K562 (cell line): ENCODE measurements around the gene DHX57. TPM values are rescaled to one million over a fixed set of nuclear protein-coding genes. Genes with fewer than 3 reads are reported as not detected.

ENCODE experiments used
- ATAC-seq: fragments of 200-7000 bp; cut with Tn5 transposase; 3 replicates; pipeline ENCODE4 v1.9.1; 2020; ENCODE audit warnings: moderate library complexity
- BruUV-seq: library from RNA; stranded (reverse); fragments of 400-500 nt; replicated peaks from 2 replicates; lab custom pipeline; 2021; lab: Mats Ljungman, UMichigan
- CTCF ChIA-PET: fragments of 300-600 bp; formaldehyde crosslinking; extraction: SDS; loops from one replicate; lab custom pipeline; 2021; ENCODE audit warnings: low intra/inter-chr PET ratio; lab: Yijun Ruan, JAX
- POLR2A ChIA-PET: fragments of 300-600, 350-650 bp; sonication (Branson Sonifier 250); formaldehyde crosslinking; extraction: SDS; loops from one replicate; lab custom pipeline; 2021; ENCODE audit warnings: antibody characterized with exemption, inconsistent platforms; lab: Yijun Ruan, JAX
- DNase-seq, 4 experiments: peaks; one replicate each; pipeline versions ENCODE4 v3.0.0 to v3.0.0-alpha.2; 2011 to 2018; ENCODE audit warnings: low spot score in 3 of 4, mixed read lengths in 3 of 4; ENCODE audit errors: extremely low read depth in 1 of 4
- FAIRE-seq: peaks from 2 replicates; lab custom pipeline; 2011; peaks lifted over from hg19 to GRCh38; lab: Jason Lieb, UNC
- H2AFZ ChIP-seq: 2 replicates; pipeline ENCODE4 v1.6.0; 2011; ENCODE audit warnings: low read depth, low read length, control low read depth, inconsistent platforms
- H3K27ac ChIP-seq: fragments of 200-600 bp; 3 replicates; pipeline ENCODE4 v1.8.0; 2011; ENCODE audit warnings: low read depth, mild to moderate bottlenecking, control low read depth, inconsistent platforms, low read length, moderate library complexity, mixed read lengths; ENCODE audit errors: extremely low read depth
- H3K27me3 ChIP-seq, 2 experiments: fragments of 300-600 bp in 1 of 2; 2 replicates in 1 of 2; 3 replicates in 1 of 2; pipeline versions ENCODE4 v1.6.0 to v1.8.0; 2011; ENCODE audit warnings: inconsistent platforms in 2 of 2, low read length in 2 of 2, mild to moderate bottlenecking in 1 of 2, mixed read lengths in 1 of 2, moderate library complexity in 1 of 2; ENCODE audit not compliant: control insufficient read depth in 2 of 2, insufficient read depth in 2 of 2
- H3K36me3 ChIP-seq: fragments of 300-600 bp; 3 replicates; pipeline ENCODE4 v1.8.0; 2011; ENCODE audit warnings: mild to moderate bottlenecking, low read length, inconsistent platforms; ENCODE audit not compliant: control insufficient read depth, insufficient read depth
- H3K4me1 ChIP-seq, 2 experiments: fragments of 200-600 bp in 1 of 2; replicated peaks in 1 of 2; 2 replicates in 1 of 2; 3 replicates in 1 of 2; pipeline versions ENCODE4 v1.5.1 to v1.8.0; 2011; ENCODE audit warnings: inconsistent platforms in 2 of 2, low read length in 2 of 2, mild to moderate bottlenecking in 1 of 2, mixed read lengths in 1 of 2, moderate library complexity in 1 of 2; ENCODE audit not compliant: control insufficient read depth in 2 of 2, insufficient read depth in 2 of 2
- H3K4me2 ChIP-seq: 2 replicates; pipeline ENCODE4 v1.6.1; 2011; ENCODE audit warnings: low read length, control low read depth, inconsistent platforms, mixed read lengths; ENCODE audit not compliant: insufficient read depth
- H3K4me3 ChIP-seq: fragments of 200-600 bp; sonication (generic), shearing (Covaris generic); 2 replicates; pipeline ENCODE4 v1.5.1; 2016; ENCODE audit warnings: control low read depth, inconsistent platforms
- H3K79me2 ChIP-seq: fragments of 200-600 bp; 3 replicates; pipeline ENCODE4 v1.8.0; 2011; ENCODE audit warnings: low read length, inconsistent platforms; ENCODE audit not compliant: control insufficient read depth, insufficient read depth
- H3K9ac ChIP-seq, 2 experiments: 2 replicates each; pipeline versions ENCODE4 v1.6.0 to v1.6.1; 2011; ENCODE audit warnings: low read depth in 2 of 2, low read length in 2 of 2, control low read depth in 1 of 2, inconsistent platforms in 1 of 2, mild to moderate bottlenecking in 1 of 2, mixed read lengths in 1 of 2; ENCODE audit not compliant: insufficient read depth in 1 of 2
- H3K9me1 ChIP-seq: one replicate; pipeline ENCODE4 v1.6.0; 2011; ENCODE audit warnings: inconsistent platforms, mild to moderate bottlenecking, low read length, moderate library complexity; ENCODE audit not compliant: control insufficient read depth, insufficient read depth
- H3K9me3 ChIP-seq: replicated peaks from 2 replicates; pipeline ENCODE4 v1.5.1; 2011; ENCODE audit warnings: low read depth, low read length, inconsistent platforms; ENCODE audit not compliant: control insufficient read depth, insufficient read depth
- H4K20me1 ChIP-seq: replicated peaks from 2 replicates; pipeline ENCODE4 v1.6.1; 2011; ENCODE audit warnings: low read length, inconsistent platforms, mixed read lengths; ENCODE audit not compliant: control insufficient read depth, insufficient read depth
- CSDE1 ChIP-seq, 2 experiments: fragments of 450-650 bp; IDR thresholded peaks; 2 replicates each; pipeline ENCODE4 v1.6.1; 2016; ENCODE audit warnings: mild to moderate bottlenecking in 1 of 2
- FOXK1 ChIP-seq: sonication (generic); formaldehyde crosslinking; IDR thresholded peaks from 2 replicates; pipeline ENCODE4 v1.8.0; 2022; ENCODE audit warnings: missing genetic modification reagents, mild to moderate bottlenecking, borderline replicate concordance
- HDAC1 ChIP-seq, 2 experiments: fragments of 450-650 bp; IDR thresholded peaks; 2 replicates each; pipeline ENCODE4 v1.6.1; 2016 to 2017; ENCODE audit warnings: inconsistent platforms in 1 of 2, mild to moderate bottlenecking in 1 of 2, moderate library complexity in 1 of 2
- HIVEP1 ChIP-seq: fragments of 250-450 bp; sonication (Bioruptor Pico); IDR thresholded peaks from 2 replicates; pipeline ENCODE4 v1.4.0; 2020; ENCODE audit warnings: mild to moderate bottlenecking
- HNRNPLL ChIP-seq: fragments of 200-400 bp; formaldehyde crosslinking; IDR thresholded peaks from 2 replicates; pipeline ENCODE4 v1.6.1; 2017; ENCODE audit warnings: low read length, low read depth, mild to moderate bottlenecking; ENCODE audit not compliant: poor library complexity, severe bottlenecking
- LCOR ChIP-seq: sonication (generic); formaldehyde crosslinking; IDR thresholded peaks from 2 replicates; pipeline ENCODE4 v1.8.0; 2022; ENCODE audit warnings: mild to moderate bottlenecking, missing genetic modification reagents
- MAFG ChIP-seq: fragments of 450-650 bp; conservative IDR thresholded peaks from 2 replicates; pipeline ENCODE4 v1.6.1; 2016; ENCODE audit warnings: missing genetic modification characterization, missing compliant biosample characterization
- MTA2 ChIP-seq: fragments of 450-650 bp; IDR thresholded peaks from 2 replicates; pipeline ENCODE4 v1.6.1; 2016; ENCODE audit warnings: low read depth
- POLR3G ChIP-seq: IDR thresholded peaks from 2 replicates; pipeline ENCODE4 v1.6.1; 2011; ENCODE audit not compliant: insufficient read length, insufficient replicate concordance; ENCODE audit errors: extremely low read depth
- SIRT6 ChIP-seq: IDR thresholded peaks from one replicate; pipeline ENCODE4 v1.6.1; 2012; ENCODE audit warnings: low read depth, mild to moderate bottlenecking, control low read depth, inconsistent platforms, low read length, moderate library complexity
- SP2 ChIP-seq: IDR thresholded peaks from 2 replicates; pipeline ENCODE4 v1.6.1; 2011; ENCODE audit warnings: mild to moderate bottlenecking, low read depth, low read length, moderate library complexity; ENCODE audit not compliant: poor library complexity, severe bottlenecking; ENCODE audit errors: extremely low read depth
- SRSF7 ChIP-seq: fragments of 200-400 bp; formaldehyde crosslinking; optimal IDR thresholded peaks from 2 replicates; pipeline ENCODE3; 2017; ENCODE audit warnings: mild to moderate bottlenecking, low read depth, low read length
- SUPT5H ChIP-seq: fragments of 450-650 bp; IDR thresholded peaks from 2 replicates; pipeline ENCODE4 v1.6.1; 2016
- TARDBP ChIP-seq: fragments of 450-650 bp; IDR thresholded peaks from 2 replicates; pipeline ENCODE4 v1.6.1; 2016
- TCF7L2 ChIP-seq: fragments of 150-350 bp; IDR thresholded peaks from 2 replicates; pipeline ENCODE4 v1.6.1; 2016; ENCODE audit warnings: low read depth, mild to moderate bottlenecking, low read length, moderate library complexity
- TRIM24 ChIP-seq, 2 experiments: fragments of 450-650 bp; IDR thresholded peaks; 2 replicates each; pipeline ENCODE4 v1.6.1; 2016
- ZBTB1 ChIP-seq: sonication (generic); formaldehyde crosslinking; IDR thresholded peaks from 2 replicates; pipeline ENCODE4 v1.8.1; 2023; ENCODE audit warnings: missing genetic modification reagents, low read depth, mild to moderate bottlenecking, borderline replicate concordance
- ZC3H8 ChIP-seq: fragments of 450-650 bp; IDR thresholded peaks from 2 replicates; pipeline ENCODE4 v1.6.1; 2017
- ZNF232 ChIP-seq: sonication (generic); formaldehyde crosslinking; IDR thresholded peaks from 2 replicates; pipeline ENCODE4 v1.8.0; 2022; ENCODE audit warnings: mild to moderate bottlenecking, missing genetic modification reagents
- ZNF24 ChIP-seq: fragments of 450-650 bp; IDR thresholded peaks from 2 replicates; pipeline ENCODE4 v1.6.1; 2016
- ZNF316 ChIP-seq: fragments of 450-650 bp; IDR thresholded peaks from 2 replicates; pipeline ENCODE4 v1.6.1; 2016
- WGBS: fragments of 100-300 bp; shearing (Covaris generic); methylation state at CpG from one replicate; pipeline ENCODE4 v1.1.6; 2016; ENCODE audit warnings: low coverage, mixed read lengths; ENCODE audit not compliant: insufficient coverage; ENCODE audit errors: missing lambda C conversion rate; 5-methylcytosine and 5-hydroxymethylcytosine counted together
- in situ Hi-C: fragments of 300-500 bp; cut with MboI; formaldehyde crosslinking; loops from 4 replicates; pipeline ENCODE4 v1.15.0; 2018; ENCODE audit warnings: inconsistent platforms, mixed read lengths
- intact Hi-C: fragments of 100-400 bp; cut with micrococcal nuclease; formaldehyde crosslinking; loops from 2 replicates; pipeline ENCODE4 v1.14.2; 2022
- polyA plus RNA-seq, 8 experiments: library from polyadenylated mRNA; depleted of rRNA in 4 of 8; stranded (reverse) in 5 of 8; unstranded in 3 of 8; fragments of >200 nt; fragmentation: Nextera tagmentation in 2 of 8; fragmentation: Illumina TruSeq in 1 of 8; extraction: Ambion mirVana in 2 of 8; extraction: Trizol in 1 of 8; gene quantifications; 2 replicates each; pipeline versions ENCODE4 v1.2.1 to v1.2.3, GENCODE V29; 2011 to 2014; ENCODE audit warnings: inconsistent platforms in 1 of 8, missing spikeins in 1 of 8
- total RNA-seq, 7 experiments: library from RNA; depleted of rRNA in 6 of 7; stranded (reverse); fragments of >200 nt in 6 of 7; fragmentation: Illumina TruSeq in 2 of 7; extraction: Trizol in 2 of 7; gene quantifications; 2 replicates each; pipeline versions ENCODE4 v1.2.1 to v1.2.3, GENCODE V29; 2011 to 2021; ENCODE audit warnings: low replicate concordance in 1 of 7
- TF ChIP-seq, protein P1 (sequence below): fragments of 250-450 bp; sonication (Bioruptor Pico); IDR thresholded peaks from 2 replicates; pipeline ENCODE4 v1.8.0; 2021; ENCODE audit warnings: moderate library complexity, mild to moderate bottlenecking, inconsistent platforms
- TF ChIP-seq, protein P2 (sequence below): IDR thresholded peaks from 2 replicates; pipeline ENCODE4 v1.6.1; 2014; ENCODE audit warnings: antibody characterized with exemption

The DHX57 gene
- total and polyA plus RNA-seq, 9 of the 15 experiments (the other 6 are each of a cell fraction or from before 2014, with no cell fraction given) = 7.4 to 23.6 (median 17.9) TPM

DNA sequence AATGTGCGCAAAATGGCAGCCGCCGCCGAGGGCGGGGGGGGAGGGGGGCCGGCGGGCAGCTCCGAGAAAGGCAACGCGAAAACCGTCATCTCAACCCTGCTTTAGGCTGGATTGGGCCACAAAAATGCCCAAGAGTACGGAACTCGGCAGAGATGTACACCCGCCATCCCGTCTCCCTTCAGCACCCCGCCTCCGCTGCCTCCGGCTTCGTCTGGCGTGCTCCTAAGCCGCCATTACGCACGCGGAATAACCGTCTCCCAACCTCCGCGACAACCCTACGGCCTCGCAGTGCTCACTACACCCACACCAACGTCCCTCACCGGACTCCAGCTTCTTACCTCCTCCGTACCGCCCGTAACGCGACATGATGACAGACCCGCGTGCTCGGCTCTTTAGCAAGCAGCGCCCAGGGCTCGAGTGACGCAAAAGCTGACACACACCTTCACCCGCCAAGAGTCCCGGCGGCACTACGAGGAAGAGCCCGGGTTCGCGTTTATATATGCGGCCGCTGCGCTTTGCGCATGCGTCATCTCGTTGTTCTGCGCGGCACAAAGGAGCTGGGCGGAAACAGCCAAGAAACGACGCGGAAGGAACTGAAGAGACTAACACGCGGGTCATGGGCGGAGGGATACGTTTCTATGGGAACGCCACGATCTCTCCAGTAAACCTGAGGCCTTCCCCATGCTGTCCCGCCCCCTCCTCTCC lies 124.7 kb downstream of the DHX57 start, which contains the start of gene SRSF7:
TSS of gene SRSF7 (minus strand) at position 471 of the 705 bp plus-strand sequence. CDS start at position 366, 105 bp downstream.
- DNase-seq = peak; percentile 91 to 99 (median 95)
- H3K4me3 ChIP-seq = peak within 1 kb of the TSS; percentile 82
- in situ Hi-C loops = no loop called here
- H3K4me1 ChIP-seq = peaks cover 0 to 29% of the 10 kb centered on the region in 2 experiments; a peak in 3 of 5 replicates
- peak within 1 kb of the TSS; percentile 99 for H3K27ac ChIP-seq
- BruUV-seq = TSS peak; percentile 42
- WGBS = under 1% methylated on average over 61 of the region's 68 CpGs
- CTCF ChIA-PET = no interaction called here
- H3K27me3 ChIP-seq = no peaks in the 10 kb centered on the region
- H3K79me2 ChIP-seq = peaks cover 52% of the 10 kb centered on the region
- H3K9ac ChIP-seq = peak within 1 kb of the TSS; percentile 99 to 100
- peak within 1 kb of the TSS; percentile 98 for H3K4me2 ChIP-seq
- H4K20me1 ChIP-seq = peaks cover 35% of the 10 kb centered on the region
- H3K9me1 ChIP-seq = no peaks in the 10 kb centered on the region
- ATAC-seq = peak; percentile 86
- peak within 1 kb of the TSS; percentile 93 for H2AFZ ChIP-seq
- FAIRE-seq = peak; percentile 95
- H3K9me3 ChIP-seq = no peaks in the 10 kb centered on the region
- intact Hi-C loops = loop anchor here (1.0 to 5.0 kb wide), 4 partner anchors 27 to 371 kb away; partner anchors contain the start of genes GEMIN6 and SOS1
- POLR2A ChIA-PET = interaction anchor here (0.6 to 3.7 kb wide), 117 partner anchors 9 to 1125 kb away, joined by 3 to 107 read pairs (median 4); partner anchors contain the start of genes ATL2, DHX57, GALM and GEMIN6
- peaks cover 43% of the 10 kb centered on the region for H3K36me3 ChIP-seq
- peak; percentile 94 for TF ChIP-seq ZC3H8
- no peak for TF ChIP-seq MAFG
- peak in 1 of 2 experiments; percentile 30; a peak in 1 of 4 replicates for TF ChIP-seq TRIM24 (IDR thresholded peaks at IDR 0.05)
- TF ChIP-seq ZNF316 = peak; percentile 82
- TF ChIP-seq ZNF232 (CRISPR knock-in tag) = peak; percentile 96
- TF ChIP-seq HDAC1 (IDR thresholded peaks at IDR 0.05) = peak in 1 of 2 experiments; percentile 97; a peak in 2 of 4 replicates
- no peak for TF ChIP-seq SIRT6
- peak; percentile 84 for TF ChIP-seq HNRNPLL
- no peak for TF ChIP-seq SP2
- TF ChIP-seq, protein P1, sequence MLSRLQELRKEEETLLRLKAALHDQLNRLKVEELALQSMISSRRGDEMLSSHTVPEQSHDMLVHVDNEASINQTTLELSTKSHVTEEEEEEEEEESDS (CRISPR knock-in tag) = no peak
- TF ChIP-seq ZBTB1 (CRISPR knock-in tag) = peak; percentile 24; the same call in 1 of the 2 replicates
- peak; percentile 99 for TF ChIP-seq FOXK1 (CRISPR knock-in tag)
- TF ChIP-seq HIVEP1 (CRISPR knock-in tag) = peak; percentile 10; the same call in 1 of the 2 replicates
- peak; percentile 94 for TF ChIP-seq LCOR
- TF ChIP-seq SUPT5H = peak; percentile 100
- TF ChIP-seq TCF7L2 = no peak
- TF ChIP-seq SRSF7 = no peak
- peak; percentile 76 for TF ChIP-seq ZNF24
- TF ChIP-seq, protein P2, sequence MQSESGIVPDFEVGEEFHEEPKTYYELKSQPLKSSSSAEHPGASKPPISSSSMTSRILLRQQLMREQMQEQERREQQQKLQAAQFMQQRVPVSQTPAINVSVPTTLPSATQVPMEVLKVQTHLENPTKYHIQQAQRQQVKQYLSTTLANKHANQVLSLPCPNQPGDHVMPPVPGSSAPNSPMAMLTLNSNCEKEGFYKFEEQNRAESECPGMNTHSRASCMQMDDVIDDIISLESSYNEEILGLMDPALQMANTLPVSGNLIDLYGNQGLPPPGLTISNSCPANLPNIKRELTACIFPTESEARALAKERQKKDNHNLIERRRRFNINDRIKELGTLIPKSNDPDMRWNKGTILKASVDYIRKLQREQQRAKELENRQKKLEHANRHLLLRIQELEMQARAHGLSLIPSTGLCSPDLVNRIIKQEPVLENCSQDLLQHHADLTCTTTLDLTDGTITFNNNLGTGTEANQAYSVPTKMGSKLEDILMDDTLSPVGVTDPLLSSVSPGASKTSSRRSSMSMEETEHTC = no peak
- no peak for TF ChIP-seq POLR3G
- peak in 1 of 2 experiments; percentile 88; a peak in 2 of 4 replicates for TF ChIP-seq CSDE1 (IDR thresholded peaks at IDR 0.05)
- no peak for TF ChIP-seq MTA2
- no peak; the same call in 1 of the 2 replicates for TF ChIP-seq TARDBP
